Mucosa of rectum (tissue), 2 donors: ENCODE results near the gene PLCXD3.

Experiments
- H3K27ac ChIP-seq, 2 donors: one replicate each; pipeline ENCODE4 v1.7.0; 2013; ENCODE audit warnings: inconsistent platforms in 2 of 2, low read depth in 2 of 2, low read length in 2 of 2
- H3K27me3 ChIP-seq, 2 donors: one replicate each; pipeline ENCODE4 v1.7.0; 2013; ENCODE audit warnings: low read length in 2 of 2; ENCODE audit not compliant: control insufficient read depth in 2 of 2, insufficient read depth in 2 of 2
- H3K36me3 ChIP-seq, 2 donors: one replicate each; pipeline ENCODE4 v1.7.0; 2013; ENCODE audit warnings: low read length in 2 of 2; ENCODE audit not compliant: control insufficient read depth in 2 of 2, insufficient read depth in 2 of 2
- H3K4me1 ChIP-seq, 2 donors: one replicate each; pipeline ENCODE4 v1.7.0; 2013; ENCODE audit warnings: low read length in 2 of 2, mild to moderate bottlenecking in 1 of 2; ENCODE audit not compliant: control insufficient read depth in 2 of 2, insufficient read depth in 2 of 2
- H3K4me3 ChIP-seq, 2 donors: one replicate each; pipeline ENCODE4 v1.7.0; 2013; ENCODE audit warnings: low read length in 2 of 2
- H3K9ac ChIP-seq, 2 donors: one replicate each; pipeline ENCODE4 v1.7.0; 2013; ENCODE audit warnings: low read length in 2 of 2, low read depth in 1 of 2, mild to moderate bottlenecking in 1 of 2
- H3K9me3 ChIP-seq, 2 donors: one replicate each; pipeline ENCODE4 v1.7.0; 2013; ENCODE audit warnings: low read length in 2 of 2; ENCODE audit not compliant: control insufficient read depth in 2 of 2
- donor health status: healthy.
- donor health status: Normal muscosa, but diverticular disease.

PLCXD3 gene

GRCh38 chr5:41309275-41309674 is 201.1 kb downstream of the PLCXD3 start:
- Histone ChIP-seq H3K4me1 (no peaks in the 10 kb centered on the region), H3K9me3 (no peaks in the 10 kb centered on the region), H3K9ac (no peak overlapping the region), H3K27me3 (no peaks in the 10 kb centered on the region), H3K27ac (no peak overlapping the region), H3K4me3 (no peak overlapping the region), H3K36me3 (no peaks in the 10 kb centered on the region)

GRCh38 chr5:41306005-41306404 is 204.4 kb downstream of the PLCXD3 start:
- Histone ChIP-seq H3K4me1 (no peaks in the 10 kb centered on the region), H3K36me3 (no peaks in the 10 kb centered on the region), H3K4me3 (no peak overlapping the region), H3K27me3 (no peaks in the 10 kb centered on the region), H3K9ac (no peak overlapping the region), H3K27ac (no peak overlapping the region), H3K9me3 (no peaks in the 10 kb centered on the region)

GRCh38 chr5:41305056-41305455 is 205.3 kb downstream of the PLCXD3 start:
- no peaks in the 10 kb centered on the region for H3K27me3 ChIP-seq
- no peaks in the 10 kb centered on the region for H3K4me1 ChIP-seq
- H3K9ac ChIP-seq, result no peak overlapping the region
- no peaks in the 10 kb centered on the region for H3K9me3 ChIP-seq
- H3K4me3 ChIP-seq, result no peak overlapping the region
- no peaks in the 10 kb centered on the region for H3K36me3 ChIP-seq
- H3K27ac ChIP-seq, result no peak overlapping the region

DNA sequence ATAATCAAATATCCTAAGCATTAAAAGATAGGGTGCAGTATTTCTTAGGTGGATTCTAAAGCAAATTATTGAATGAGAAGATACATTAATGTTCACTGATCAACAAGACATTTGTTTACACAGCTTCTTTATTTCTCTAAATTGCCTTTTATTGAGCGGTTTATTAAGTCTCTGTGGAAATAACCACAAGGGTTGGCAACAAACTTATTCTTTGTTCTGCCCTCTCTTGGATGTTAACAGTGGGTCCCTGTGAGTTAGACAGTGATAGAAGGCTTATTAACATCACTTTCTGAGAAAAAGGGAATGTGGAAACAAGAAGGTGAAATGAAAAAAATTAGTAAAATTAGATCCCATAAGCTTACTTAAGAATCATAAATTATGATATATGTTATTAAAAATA is 214.3 kb downstream of the PLCXD3 start:
- Histone ChIP-seq H3K27me3 (no peaks in the 10 kb centered on the region), H3K9ac (no peak overlapping the region), H3K27ac (no peak overlapping the region), H3K4me1 (no peaks in the 10 kb centered on the region), H3K9me3 (no peaks in the 10 kb centered on the region), H3K36me3 (no peaks in the 10 kb centered on the region), H3K4me3 (no peak overlapping the region)

DNA sequence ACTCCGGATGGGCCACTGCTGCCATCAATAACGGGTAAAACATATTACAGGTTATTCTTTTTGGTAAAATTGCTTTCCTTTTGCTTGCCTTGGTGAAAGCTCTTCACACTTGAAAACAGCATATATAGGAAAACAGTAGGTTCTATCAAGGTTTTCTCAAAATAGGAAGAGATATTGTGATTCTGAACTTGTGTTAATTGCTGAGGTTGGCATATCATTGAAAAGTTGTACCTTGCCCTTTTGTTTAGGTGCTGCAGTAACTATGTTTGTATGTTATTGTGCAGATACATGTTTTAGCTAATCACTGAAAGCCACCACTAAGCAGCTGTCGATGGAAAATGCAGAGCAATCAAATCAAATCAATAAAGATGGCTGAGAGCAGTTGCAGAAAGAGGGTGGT is 219.1 kb downstream of the PLCXD3 start:
- H3K27ac ChIP-seq, result no peak overlapping the region
- no peaks in the 10 kb centered on the region for H3K9me3 ChIP-seq
- H3K9ac ChIP-seq, result no peak overlapping the region
- no peak overlapping the region for H3K4me3 ChIP-seq
- H3K36me3 ChIP-seq, result no peaks in the 10 kb centered on the region
- H3K27me3 ChIP-seq, result no peaks in the 10 kb centered on the region
- H3K4me1 ChIP-seq, result no peaks in the 10 kb centered on the region

- Histone ChIP-seq H3K9ac (no peak overlapping the region), H3K4me3 (no peak overlapping the region), H3K27me3 (no peaks in the 10 kb centered on the region), H3K9me3 (no peaks in the 10 kb centered on the region), H3K27ac (no peak overlapping the region), H3K36me3 (no peaks in the 10 kb centered on the region), H3K4me1 (no peaks in the 10 kb centered on the region)
Measured at GRCh38 chr5:41290810-41291209, 219.6 kb downstream of the PLCXD3 start.

DNA sequence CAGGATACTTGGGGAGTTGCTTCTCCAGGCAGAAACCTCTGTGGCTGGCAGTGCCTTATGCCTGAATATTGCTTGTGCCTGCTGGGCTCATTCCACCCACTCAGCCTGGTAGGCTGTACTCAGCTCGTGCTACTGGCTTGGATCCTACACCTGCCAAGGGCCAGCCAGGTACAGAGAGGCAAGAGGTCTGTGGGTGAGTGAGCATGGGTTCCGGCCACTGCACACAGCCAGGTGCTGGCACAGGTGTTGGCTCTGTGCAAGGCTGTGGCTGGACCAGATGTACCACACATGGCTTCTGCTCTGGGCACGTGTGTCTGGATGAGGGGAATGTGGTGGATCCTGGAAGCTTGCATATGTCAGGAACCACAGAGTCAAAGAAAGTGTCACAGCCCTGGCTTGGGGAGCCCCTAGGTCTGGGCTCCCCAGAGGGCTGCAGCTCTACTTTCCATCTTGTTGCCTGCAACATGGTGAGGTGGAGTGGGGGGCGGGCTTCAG is 220.4 kb downstream of the PLCXD3 start:
- H3K4me3 ChIP-seq, result no peak overlapping the region
- H3K36me3 ChIP-seq, result no peaks in the 10 kb centered on the region
- no peaks in the 10 kb centered on the region for H3K9me3 ChIP-seq
- no peaks in the 10 kb centered on the region for H3K27me3 ChIP-seq
- no peaks in the 10 kb centered on the region for H3K4me1 ChIP-seq
- H3K9ac ChIP-seq, result no peak overlapping the region
- H3K27ac ChIP-seq, result no peak overlapping the region

DNA sequence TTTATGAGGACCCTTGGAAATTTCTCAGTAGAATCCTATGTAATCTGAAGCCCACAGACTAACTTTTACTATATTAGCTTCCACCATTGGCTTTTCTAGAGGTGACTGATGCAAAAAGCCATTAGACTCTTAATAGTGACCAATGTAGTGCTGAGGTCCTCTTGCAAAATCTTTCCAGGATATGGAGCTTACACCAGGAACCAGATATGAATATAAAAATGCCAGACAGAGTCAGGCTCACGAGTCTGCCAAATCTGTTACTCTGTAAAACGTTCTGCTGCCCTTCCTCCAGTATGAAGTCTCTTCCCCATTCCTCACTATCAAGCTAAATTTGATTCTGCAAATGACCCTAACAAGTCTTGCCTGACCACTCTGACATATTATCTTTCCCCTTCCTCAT is 223.7 kb downstream of the PLCXD3 start:
- Histone ChIP-seq H3K9ac (no peak overlapping the region), H3K36me3 (no peaks in the 10 kb centered on the region), H3K4me1 (no peaks in the 10 kb centered on the region), H3K9me3 (no peaks in the 10 kb centered on the region), H3K27me3 (no peaks in the 10 kb centered on the region), H3K4me3 (no peak overlapping the region), H3K27ac (no peak overlapping the region)

GRCh38 chr5:41286165-41286564 is 224.2 kb downstream of the PLCXD3 start:
- H3K9me3 ChIP-seq, result no peaks in the 10 kb centered on the region
- H3K4me1 ChIP-seq, result no peaks in the 10 kb centered on the region
- no peaks in the 10 kb centered on the region for H3K36me3 ChIP-seq
- H3K27me3 ChIP-seq, result no peaks in the 10 kb centered on the region
- H3K4me3 ChIP-seq, result no peak overlapping the region
- H3K9ac ChIP-seq, result no peak overlapping the region
- no peak overlapping the region for H3K27ac ChIP-seq

- Histone ChIP-seq H3K4me3 (no peak overlapping the region), H3K9me3 (no peaks in the 10 kb centered on the region), H3K4me1 (no peaks in the 10 kb centered on the region), H3K9ac (no peak overlapping the region), H3K27me3 (no peaks in the 10 kb centered on the region), H3K36me3 (no peaks in the 10 kb centered on the region), H3K27ac (no peak overlapping the region)
Measured at GRCh38 chr5:41284938-41285337, 225.5 kb downstream of the PLCXD3 start.

DNA sequence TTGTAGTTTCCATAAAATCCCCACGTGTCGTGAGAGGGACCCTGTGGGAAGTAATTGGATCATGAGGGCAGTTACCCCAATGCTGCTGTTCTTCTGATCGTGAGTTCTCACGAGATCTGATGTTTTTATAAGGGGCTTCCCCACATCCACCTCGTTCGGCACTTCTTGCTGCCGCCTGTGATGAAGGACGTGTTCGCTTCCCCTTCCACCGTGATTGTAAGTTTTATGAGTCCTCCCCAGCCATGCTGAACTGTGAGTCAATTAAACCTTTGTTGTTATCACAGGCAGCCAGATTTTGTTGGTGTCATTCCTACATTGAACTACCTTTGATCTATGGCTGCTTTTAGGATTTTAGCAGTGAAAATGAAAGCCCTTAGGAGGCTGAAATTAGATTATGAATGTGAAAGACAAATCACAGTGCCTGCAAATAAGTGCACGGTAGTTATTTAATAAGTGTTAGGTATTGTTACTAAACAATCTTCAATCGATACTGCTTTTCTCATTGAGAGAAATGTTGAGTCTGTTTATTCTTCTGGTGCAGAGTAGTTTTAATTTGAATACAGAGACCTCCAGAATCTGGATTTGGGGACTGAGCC is 229.1 kb downstream of the PLCXD3 start:
- Histone ChIP-seq H3K4me1 (no peaks in the 10 kb centered on the region), H3K36me3 (no peaks in the 10 kb centered on the region), H3K9me3 (no peaks in the 10 kb centered on the region), H3K4me3 (peak overlapping the region in 1 of 2 donors; percentile 17), H3K9ac (no peak overlapping the region), H3K27ac (no peak overlapping the region), H3K27me3 (no peaks in the 10 kb centered on the region)
